Erythroblast (primary cell): Measurements from ENCODE around the gene TAGLN.
"Not testable (repeated sequence)": the region's sequence is repeated elsewhere in the genome, so short reads cannot be mapped to it uniquely, and the experiment has no call there.

ENCODE experiments used
- GATA1 ChIP-seq: IDR thresholded peaks from 2 replicates; pipeline ENCODE4 v1.6.1; 2011; ENCODE audit warnings: low read depth, mild to moderate bottlenecking, control low read depth, low read length, moderate library complexity
- POLR2A ChIP-seq: IDR thresholded peaks from 2 replicates; pipeline ENCODE4 v1.6.1; 2011; ENCODE audit warnings: mild to moderate bottlenecking, low read length

GRCh38 chr11:117207481-117207880, 8.3 kb downstream of the TAGLN start:
- not testable (repeated sequence) for TF ChIP-seq POLR2A, GATA1
